ENCODE data around the gene SIAH2.
"Not testable (repeated sequence)": the region's sequence is repeated elsewhere in the genome, so short reads cannot be mapped to it uniquely, and the experiment has no call there.

The SIAH2 gene

GRCh38 chr3:150803440-150803985, 40.5 kb upstream of the SIAH2 start:
- in situ Hi-C loops (cut with HindIII; ENCODE audit: low pct_ligation_motif_present, low sequenced_read_pairs), result no loop called here
- no peaks in the 10 kb centered on the region for H3K36me3 ChIP-seq (replicated peaks)
- peaks cover 4% of the 10 kb centered on the region for H3K27me3 ChIP-seq (replicated peaks)
- no peak for DNase-seq
- no peak overlapping the region for H3K4me3 ChIP-seq (ENCODE audit: low read depth, low read length)
- no peak overlapping the region for H3K27ac ChIP-seq
- TF ChIP-seq CTCF (IDR thresholded peaks at IDR 0.05; ENCODE audit: low read depth, low read length, missing control alignments), result no peak

- no peak for TF ChIP-seq CTCF (IDR thresholded peaks at IDR 0.05; ENCODE audit: low read depth, low read length, missing control alignments)
- Histone ChIP-seq H3K27me3 (replicated peaks) (peaks cover 4% of the 10 kb centered on the region), H3K27ac (no peak overlapping the region), H3K4me3 (ENCODE audit: low read depth, low read length) (no peak overlapping the region), H3K36me3 (replicated peaks) (no peaks in the 10 kb centered on the region)
- in situ Hi-C loops (cut with HindIII; ENCODE audit: low pct_ligation_motif_present, low sequenced_read_pairs), result no loop called here
- no peak for DNase-seq
Observed at GRCh38 chr3:150800722-150801121, 37.8 kb upstream of the SIAH2 start.

GRCh38 chr3:150798122-150798618, 35.2 kb upstream of the SIAH2 start:
- DNase-seq, result no peak
- Histone ChIP-seq H3K27ac (no peak overlapping the region), H3K27me3 (replicated peaks) (no peaks in the 10 kb centered on the region), H3K36me3 (replicated peaks) (no peaks in the 10 kb centered on the region), H3K4me3 (ENCODE audit: low read depth, low read length) (no peak overlapping the region)
- in situ Hi-C loops (cut with HindIII; ENCODE audit: low pct_ligation_motif_present, low sequenced_read_pairs), result no loop called here
- no peak for TF ChIP-seq CTCF (IDR thresholded peaks at IDR 0.05; ENCODE audit: low read depth, low read length, missing control alignments)

GRCh38 chr3:150797155-150797554, 34.2 kb upstream of the SIAH2 start:
- DNase-seq, result no peak
- Histone ChIP-seq H3K27ac (no peak overlapping the region), H3K27me3 (replicated peaks) (no peaks in the 10 kb centered on the region), H3K36me3 (replicated peaks) (no peaks in the 10 kb centered on the region), H3K4me3 (ENCODE audit: low read depth, low read length) (no peak overlapping the region)
- in situ Hi-C loops (cut with HindIII; ENCODE audit: low pct_ligation_motif_present, low sequenced_read_pairs), result no loop called here
- no peak for TF ChIP-seq CTCF (IDR thresholded peaks at IDR 0.05; ENCODE audit: low read depth, low read length, missing control alignments)

GRCh38 chr3:150796527-150796926, 33.6 kb upstream of the SIAH2 start:
- H3K4me3 ChIP-seq (ENCODE audit: low read depth, low read length); H3K27ac ChIP-seq; H3K27me3 ChIP-seq (replicated peaks); in situ Hi-C loops (cut with HindIII; ENCODE audit: low pct_ligation_motif_present, low sequenced_read_pairs); DNase-seq; H3K36me3 ChIP-seq (replicated peaks): not testable (repeated sequence)

- Histone ChIP-seq H3K27ac (no peak overlapping the region), H3K27me3 (replicated peaks) (no peaks in the 10 kb centered on the region), H3K36me3 (replicated peaks) (no peaks in the 10 kb centered on the region), H3K4me3 (ENCODE audit: low read depth, low read length) (no peak overlapping the region)
- in situ Hi-C loops (cut with HindIII; ENCODE audit: low pct_ligation_motif_present, low sequenced_read_pairs), result no loop called here
- TF ChIP-seq CTCF (IDR thresholded peaks at IDR 0.05; ENCODE audit: low read depth, low read length, missing control alignments), result no peak
- DNase-seq, result no peak
Observed at GRCh38 chr3:150793641-150794040, 30.7 kb upstream of the SIAH2 start.

Data from brain microvascular endothelial cell (primary cell).